HG03060 (cell line): ENCODE results near the gene KLK10.

ENCODE experiments used
- ATAC-seq: cut with Tn5 transposase; IDR thresholded peaks from one replicate; pipeline ENCODE4 v1.9.1; 2021; ENCODE audit warnings: low read depth, moderate number of reproducible peaks; ENCODE audit not compliant: unreplicated experiment

The KLK10 gene

GRCh38 chr19:51019544-51019925, at the start of gene KLK10:
Gene KLK10 (minus strand): TSS chr19:51019709. CDS start chr19:51019130, 579 bp downstream.
- ATAC-seq: no peak

- ATAC-seq: no peak
Observed at GRCh38 chr19:51066393-51067186, 47.1 kb upstream of the KLK10 start.

- no peak for ATAC-seq
Observed at GRCh38 chr19:51065221-51065960, 45.9 kb upstream of the KLK10 start.

GRCh38 chr19:51064534-51065220, 45.2 kb upstream of the KLK10 start, which contains the start of gene KLK13:
Gene KLK13 (minus strand): TSS chr19:51065092. CDS start chr19:51065067, 25 bp downstream.
- no peak for ATAC-seq

- ATAC-seq: no peak
Observed at GRCh38 chr19:51063664-51064063, 44.2 kb upstream of the KLK10 start.

- ATAC-seq: no peak
Observed at GRCh38 chr19:51060973-51061372, 41.5 kb upstream of the KLK10 start.

GRCh38 chr19:51060336-51060735, 40.8 kb upstream of the KLK10 start:
- ATAC-seq: no peak

GRCh38 chr19:51059715-51060114, 40.2 kb upstream of the KLK10 start:
- ATAC-seq: no peak

- no peak for ATAC-seq
Observed at GRCh38 chr19:51055866-51056265, 36.4 kb upstream of the KLK10 start.

- ATAC-seq: no peak
Observed at GRCh38 chr19:51047031-51047335, 27.5 kb upstream of the KLK10 start.

GRCh38 chr19:51044327-51044726, 24.8 kb upstream of the KLK10 start:
- no peak for ATAC-seq

- ATAC-seq: no peak
Observed at GRCh38 chr19:51043497-51043896, 24.0 kb upstream of the KLK10 start.

- no peak for ATAC-seq
Observed at GRCh38 chr19:51040151-51040550, 20.6 kb upstream of the KLK10 start.

GRCh38 chr19:51036519-51036918, 17.0 kb upstream of the KLK10 start:
- ATAC-seq: no peak

GRCh38 chr19:51034704-51035103, 15.2 kb upstream of the KLK10 start, which contains the start of gene KLK12:
Gene KLK12 (minus strand): TSS chr19:51035002. CDS start chr19:51034621, 381 bp downstream.
- no peak for ATAC-seq

- ATAC-seq: no peak
Observed at GRCh38 chr19:51031880-51032225, 12.3 kb upstream of the KLK10 start.

GRCh38 chr19:51031220-51031879, 11.8 kb upstream of the KLK10 start:
- no peak for ATAC-seq

- ATAC-seq: no peak
Observed at GRCh38 chr19:51030631-51031030, 11.1 kb upstream of the KLK10 start.

GRCh38 chr19:51029718-51030117, 10.2 kb upstream of the KLK10 start:
- no peak for ATAC-seq

GRCh38 chr19:51027873-51028272, 8.4 kb upstream of the KLK10 start:
- ATAC-seq: no peak
